Kidney glomerular epithelial cell (primary cell): ENCODE data around the gene CD320.
"Not testable (repeated sequence)": the region's sequence is repeated elsewhere in the genome, so short reads cannot be mapped to it uniquely, and the experiment has no call there.

ENCODE experiments used
- DNase-seq: peaks from one replicate; lab custom pipeline; 2025; lab: John Stamatoyannopoulos, UW

CD320 gene

DNA sequence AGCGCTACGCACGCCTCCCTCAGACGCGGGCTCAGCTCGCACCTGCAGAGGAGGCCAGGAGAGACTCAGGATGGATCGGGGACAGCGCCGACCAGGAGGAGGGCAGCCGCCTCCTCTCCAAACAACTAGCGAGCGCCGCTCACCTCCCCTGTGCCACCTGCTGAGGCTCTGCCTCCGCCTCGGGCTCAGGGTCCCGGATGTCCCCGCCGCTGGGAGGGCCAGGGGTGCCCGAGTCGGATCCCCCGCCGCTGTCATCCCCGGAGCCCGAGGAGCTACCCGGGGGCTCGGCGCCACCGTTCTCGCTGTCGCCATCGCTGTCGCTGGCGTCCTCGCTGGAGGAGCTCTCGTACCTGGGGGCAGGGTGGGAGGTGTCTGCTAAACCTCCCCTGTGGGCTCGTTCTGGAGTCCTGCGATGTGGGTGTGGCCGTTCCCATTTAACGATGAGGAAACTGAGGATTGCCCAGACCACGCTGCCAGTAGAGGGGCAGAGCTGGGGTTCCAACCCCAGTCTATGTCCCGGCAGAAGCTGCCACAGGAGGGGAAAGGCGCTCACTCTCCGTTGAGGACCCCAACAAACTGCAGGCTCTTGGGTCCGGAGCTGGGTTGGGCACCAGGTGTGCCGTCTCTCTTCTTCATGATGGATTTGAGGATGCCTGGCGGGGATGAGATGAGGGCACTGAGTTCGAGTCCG lies 25.8 kb upstream of the CD320 start:
- DNase-seq: no peak

DNA sequence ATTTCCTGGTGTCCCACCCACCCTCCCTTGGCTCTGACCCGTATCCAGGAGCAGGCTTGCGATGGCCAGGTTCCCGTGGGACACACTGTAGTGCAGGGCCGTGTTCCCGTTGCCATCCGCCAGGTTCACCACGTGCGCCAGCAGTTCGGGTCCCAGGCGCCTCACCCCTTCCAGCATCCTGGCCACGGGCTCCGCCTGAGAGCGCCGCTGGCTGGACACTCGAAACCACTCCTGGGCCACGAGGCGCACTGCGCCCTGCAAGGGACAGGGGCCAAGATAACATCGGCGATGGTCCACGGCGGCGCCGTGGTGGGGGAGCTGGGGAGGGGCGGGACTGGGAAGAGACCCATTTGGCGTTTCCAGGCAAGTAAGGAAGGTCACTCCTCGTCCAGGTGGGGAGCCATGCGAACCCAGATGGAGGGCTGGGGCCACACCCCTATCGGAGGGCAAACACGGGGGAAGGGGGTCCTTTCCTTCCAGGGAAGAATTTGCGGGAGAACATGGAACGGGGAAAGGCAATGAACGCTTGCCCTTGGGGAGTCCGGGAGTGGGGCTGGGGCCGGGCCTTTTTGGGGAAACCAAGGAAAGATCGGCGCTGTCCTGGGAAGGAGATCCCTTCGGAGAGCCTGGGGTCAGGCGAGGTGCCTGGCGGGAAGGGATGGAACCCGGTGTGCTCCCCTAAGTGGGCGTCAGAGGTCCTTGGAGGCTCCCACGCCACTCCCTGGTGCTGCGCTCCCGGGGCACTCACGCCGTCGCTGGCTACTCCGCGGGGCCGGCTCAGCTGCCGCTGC lies 25.0 kb upstream of the CD320 start:
- DNase-seq: no peak

DNA sequence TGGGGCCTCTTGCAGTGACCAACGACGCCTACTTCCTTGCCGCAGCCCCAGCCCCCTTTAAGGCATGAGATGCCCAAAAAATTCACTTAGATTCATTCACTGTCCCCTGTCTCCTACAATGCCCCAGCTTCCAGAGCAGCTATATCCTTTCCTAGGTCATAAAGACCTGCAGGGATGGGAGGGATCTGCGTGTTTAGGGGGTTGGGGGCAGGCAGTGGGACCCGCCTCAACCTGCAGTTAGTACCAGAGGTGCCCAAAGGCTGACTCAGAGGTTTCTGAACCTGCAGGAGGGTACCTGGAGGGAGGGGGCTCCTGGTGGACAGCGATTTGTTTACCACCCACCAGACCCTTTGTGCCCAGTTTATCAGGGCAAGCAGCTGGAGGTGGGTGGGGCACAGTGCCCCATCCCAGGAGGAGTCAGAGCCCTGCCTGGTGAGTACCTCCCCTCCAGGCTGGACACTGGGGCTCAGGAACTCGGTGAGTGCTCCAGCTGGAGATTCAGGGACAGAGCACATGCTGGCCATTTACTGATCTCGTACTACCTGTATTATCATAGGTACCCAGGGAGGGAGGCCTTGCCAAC lies 23.2 kb upstream of the CD320 start:
- no peak for DNase-seq

DNA sequence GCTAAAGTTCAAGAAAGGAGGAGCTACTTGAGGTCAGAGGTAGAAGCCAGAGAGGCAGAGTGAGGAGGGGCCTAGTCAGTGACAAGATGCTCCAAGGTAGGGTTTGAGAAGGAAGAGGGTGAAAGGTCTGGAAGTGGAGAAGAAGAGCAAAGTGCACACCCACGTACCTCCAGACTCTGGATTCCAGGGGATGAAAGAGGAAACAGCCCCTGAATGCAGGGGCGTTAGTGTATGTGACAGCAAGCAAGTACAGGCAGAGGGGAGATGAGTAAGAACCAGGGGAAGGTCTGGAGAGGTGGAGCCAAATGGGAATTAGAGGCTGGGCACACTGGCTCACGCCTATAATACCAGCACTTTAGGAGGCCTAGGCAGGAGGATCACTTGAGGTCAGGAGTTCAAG lies 21.8 kb upstream of the CD320 start:
- DNase-seq: no peak

DNA sequence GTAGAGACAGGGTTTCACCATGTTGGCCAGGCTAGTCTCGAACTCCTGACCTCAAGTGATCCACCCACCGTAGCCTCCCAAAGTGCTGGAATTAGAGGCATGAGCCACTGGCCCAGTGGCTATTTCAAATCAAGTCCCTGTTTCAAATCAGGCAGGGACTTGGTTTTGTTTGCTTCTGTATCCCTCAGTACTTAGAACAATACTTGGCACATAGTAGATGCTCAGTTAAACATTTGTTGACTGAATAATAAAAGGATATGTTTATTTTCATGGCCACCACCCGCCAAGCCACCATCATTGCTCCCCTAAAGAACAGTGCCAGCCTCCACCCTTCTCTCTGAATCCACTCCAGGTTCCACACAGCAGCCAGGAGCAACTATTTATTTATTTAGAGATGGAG lies 17.3 kb upstream of the CD320 start:
- no peak for DNase-seq

DNA sequence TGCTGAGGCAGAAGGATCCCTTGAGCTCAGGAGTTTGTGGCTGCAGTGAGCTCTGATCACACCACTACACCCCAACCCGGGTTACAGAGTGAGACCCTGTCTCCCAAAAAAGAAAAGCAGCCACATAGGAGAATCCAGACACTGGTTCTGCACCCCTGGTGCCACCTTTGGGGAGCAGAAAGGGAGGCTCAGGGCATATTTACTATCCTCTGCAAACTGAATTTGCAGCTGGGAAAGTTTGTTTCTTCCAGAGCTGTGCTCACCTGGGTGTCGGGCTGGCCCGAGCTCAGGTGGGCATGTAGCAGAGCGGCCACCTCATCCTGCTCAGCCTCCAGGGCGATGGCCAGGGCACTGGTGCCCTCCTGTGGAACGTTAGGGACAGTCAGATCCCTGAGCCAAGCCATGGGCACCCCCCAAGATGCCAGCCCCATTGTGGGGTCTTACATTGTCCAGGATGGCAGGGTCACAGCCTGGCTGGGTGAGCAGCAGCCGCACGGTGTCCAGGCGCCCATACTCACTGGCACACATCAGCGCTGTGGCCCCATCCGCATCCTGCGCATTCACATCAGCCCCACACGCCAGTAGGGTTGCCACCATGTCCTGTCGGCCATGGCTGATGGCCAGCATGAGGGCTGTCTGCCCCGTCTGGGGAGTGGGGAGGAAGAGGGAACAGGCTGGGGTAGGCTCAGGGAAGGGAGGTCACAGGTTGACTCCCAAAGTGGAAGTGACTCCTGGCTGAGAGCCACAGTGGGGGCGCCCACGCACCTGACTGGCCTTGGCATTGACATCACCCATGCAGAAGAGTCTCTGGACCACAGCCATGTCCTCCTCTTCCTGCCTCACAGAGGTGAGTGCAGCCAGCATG lies 16.3 kb upstream of the CD320 start:
- DNase-seq: no peak

DNA sequence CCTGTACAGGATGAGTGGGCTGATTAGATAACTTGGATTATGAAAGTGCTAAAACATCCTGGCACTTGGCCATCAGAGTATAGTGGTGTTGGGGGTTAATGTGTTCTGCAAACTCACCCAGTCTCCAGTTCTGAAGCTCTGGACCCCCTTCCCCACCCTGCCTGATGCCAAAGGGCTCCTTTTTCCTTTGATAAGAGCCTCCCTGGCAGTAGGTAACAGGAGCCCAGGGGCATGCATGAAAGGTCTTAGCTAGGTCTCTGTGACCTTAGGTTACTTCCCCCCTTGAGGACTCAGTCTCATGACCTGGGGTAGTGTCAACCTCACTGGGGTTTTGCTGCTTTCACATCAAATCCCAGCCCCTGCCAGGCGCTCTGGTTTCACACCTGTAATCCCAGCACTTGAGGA lies 15.6 kb upstream of the CD320 start:
- DNase-seq: no peak

DNA sequence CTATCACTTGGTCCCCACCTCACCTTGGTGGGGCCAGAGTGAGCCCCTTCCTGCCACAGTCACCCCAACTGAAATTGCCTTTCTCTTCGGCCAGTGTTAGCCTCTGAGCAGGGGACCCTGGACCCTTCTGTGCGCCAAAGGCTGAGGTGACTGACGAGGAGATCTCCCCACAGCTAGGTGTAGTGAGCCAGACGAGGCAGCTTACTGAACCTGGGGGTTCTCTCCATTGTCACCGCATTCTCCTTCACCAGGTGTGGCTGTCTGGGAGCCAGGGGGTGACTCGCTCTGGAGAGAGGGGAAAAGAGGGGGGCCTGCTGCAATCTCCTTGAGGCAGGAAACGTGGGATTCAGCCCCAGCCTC lies 14.5 kb upstream of the CD320 start:
- no peak for DNase-seq

DNA sequence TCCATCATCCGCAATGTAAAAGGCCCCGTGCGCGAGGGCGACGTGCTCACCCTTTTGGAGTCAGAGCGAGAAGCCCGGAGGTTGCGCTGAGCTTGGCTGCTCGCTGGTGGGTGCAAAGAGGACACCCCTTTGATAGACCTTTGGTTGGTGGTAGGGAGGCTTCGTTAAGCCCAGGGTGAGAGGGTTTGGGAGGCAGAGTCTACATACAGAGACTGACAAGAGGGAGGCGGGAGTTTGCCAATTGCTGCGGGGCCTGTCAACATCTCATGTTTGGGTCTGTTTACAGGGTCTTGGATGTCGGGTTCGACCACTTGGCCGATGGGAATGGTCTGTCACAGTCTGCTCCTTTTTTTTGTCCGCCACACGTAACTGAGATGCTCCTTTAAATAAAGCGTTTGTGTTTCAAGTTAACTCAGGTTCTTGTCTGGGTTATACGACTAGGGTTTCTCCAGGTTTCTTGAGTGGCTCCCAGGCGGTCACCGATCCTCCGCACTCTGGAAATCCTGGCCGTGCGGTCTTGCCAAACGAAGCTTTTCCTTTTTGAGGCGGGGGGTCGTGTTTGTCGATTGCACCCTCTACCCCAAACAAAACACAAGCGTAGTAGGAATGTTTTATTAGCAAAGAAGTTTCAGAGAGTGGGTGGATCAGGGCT lies 14.0 kb upstream of the CD320 start:
- DNase-seq: no peak

DNA sequence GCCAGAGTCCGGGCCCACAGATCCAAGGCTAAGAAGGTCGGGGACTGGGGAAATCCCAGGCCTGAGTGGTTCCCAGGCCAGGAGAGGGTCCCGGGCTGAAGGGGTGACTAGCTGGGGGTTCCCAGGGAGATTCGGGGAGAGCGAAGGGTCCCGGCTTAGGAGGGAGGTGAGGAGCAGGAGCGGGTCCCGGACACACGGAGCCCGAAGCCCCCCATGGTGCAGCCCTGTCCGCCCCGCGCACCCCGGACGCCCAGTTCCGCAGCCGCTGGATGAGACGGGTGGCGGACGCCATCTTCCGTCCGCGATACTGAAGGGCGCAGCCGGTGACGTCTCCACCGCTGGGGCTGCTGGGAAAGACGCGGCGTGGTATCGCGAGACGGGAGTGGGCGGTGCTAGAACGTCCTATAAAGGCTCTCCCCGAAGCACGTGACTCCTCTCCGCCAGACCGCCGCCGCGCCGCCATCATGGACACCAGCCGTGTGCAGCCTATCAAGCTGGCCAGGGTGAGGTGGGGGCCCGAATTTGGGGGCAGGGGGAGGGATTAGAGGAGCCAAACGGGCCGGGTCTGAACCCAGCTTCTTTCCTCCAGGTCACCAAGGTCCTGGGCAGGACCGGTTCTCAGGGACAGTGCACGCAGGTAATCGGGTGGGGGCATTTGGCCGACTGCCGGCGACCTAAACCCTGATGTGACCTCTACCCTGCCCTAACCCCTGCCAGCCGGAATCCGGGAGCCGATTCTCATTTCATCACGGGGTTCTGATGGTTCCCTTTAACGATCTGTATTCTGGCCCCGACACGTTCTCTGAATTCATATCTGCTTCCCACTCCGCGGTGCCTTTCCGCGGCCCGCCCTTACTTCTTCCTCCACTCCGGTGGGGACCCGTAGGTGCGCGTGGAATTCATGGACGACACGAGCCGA lies 13.2 kb upstream of the CD320 start, which contains the start of the genes NDUFA7 and RPS28:
Gene NDUFA7, minus strand, starts transcription at position 309 of the 919 bp plus-strand sequence. Its CDS starts 17 bp downstream, at position 292.
Gene RPS28, plus strand, starts transcription at position 430 of the 919 bp plus-strand sequence. Its CDS starts 35 bp downstream, at position 465.
- peak; percentile 94 for DNase-seq

DNA sequence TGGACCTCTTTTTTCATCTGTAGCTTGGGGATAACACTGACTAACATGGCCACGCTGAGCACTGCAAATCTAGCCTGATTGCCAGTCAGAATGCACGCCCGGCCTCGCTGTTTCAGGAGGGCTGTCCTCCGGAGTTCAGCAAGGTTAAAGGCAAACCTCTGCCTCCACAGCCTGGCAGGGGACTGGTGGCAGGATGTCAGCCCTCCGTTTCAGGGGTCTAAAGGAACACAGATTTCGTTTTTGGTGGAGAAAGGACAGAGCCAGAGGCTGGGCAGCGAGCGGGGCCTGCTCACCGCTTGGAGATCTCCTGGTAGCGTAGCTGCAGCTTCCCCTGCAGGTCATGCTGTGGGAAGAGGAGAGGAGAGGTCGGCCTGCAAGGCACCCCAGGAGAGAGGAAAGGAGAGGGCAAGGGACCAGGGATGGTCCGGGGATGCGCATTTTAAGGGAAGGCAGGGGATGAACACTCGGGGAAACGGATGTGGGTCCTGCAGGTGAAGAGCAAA lies 12.5 kb upstream of the CD320 start:
- DNase-seq: no peak

DNA sequence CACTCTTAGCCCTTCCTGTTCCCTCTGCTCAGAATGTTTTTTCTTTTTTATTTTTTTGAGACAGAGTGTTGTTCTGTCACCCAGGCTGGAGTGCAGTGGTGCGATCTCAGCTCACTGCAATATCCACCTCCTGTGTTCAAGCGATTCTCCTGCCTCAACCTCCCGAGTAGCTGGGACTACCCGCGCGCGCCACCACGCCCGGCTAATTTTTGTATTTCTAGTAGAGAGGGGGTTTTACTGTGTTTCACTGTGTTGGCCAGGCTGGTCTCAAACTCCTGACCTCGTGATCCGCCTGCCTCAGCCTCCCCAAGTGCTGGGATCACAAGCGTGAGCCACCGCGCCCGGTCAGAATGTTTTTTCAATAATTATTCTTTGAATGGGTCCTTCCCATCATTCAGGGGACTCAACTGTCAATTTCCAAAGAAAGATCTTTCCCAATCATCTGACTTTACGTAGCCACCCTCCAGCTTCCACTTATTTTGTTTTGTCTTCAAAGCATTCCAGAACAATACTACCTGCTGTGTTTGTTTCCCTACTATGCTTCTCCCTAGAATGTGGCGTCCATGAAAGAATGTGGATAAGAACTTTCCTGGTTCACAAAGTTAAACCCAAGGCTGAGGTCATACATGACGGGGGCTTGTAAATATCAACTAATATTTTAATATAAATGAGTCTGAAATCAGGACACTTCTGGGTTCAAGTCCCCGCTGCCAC lies 11.8 kb upstream of the CD320 start:
- DNase-seq: no peak

DNA sequence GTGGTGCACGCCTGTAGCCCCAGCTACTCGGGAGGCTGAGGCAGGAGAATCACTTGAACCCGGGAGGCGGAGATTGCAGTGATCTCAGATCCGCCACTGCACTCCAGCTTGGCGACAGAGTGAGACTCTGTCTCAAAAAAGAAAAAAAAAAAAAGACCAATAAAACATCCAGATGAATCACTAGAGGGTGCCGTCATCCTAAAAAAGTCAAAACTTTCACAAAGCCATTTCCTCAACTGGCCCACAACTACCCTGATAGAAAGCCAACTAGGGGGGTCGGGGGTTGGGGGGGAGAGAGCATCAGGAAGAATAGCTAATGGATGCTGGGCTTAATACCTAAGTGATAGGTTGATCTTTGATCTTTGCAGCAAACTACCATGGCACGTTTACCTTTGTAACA lies 10.7 kb upstream of the CD320 start:
- not testable (repeated sequence) for DNase-seq

DNA sequence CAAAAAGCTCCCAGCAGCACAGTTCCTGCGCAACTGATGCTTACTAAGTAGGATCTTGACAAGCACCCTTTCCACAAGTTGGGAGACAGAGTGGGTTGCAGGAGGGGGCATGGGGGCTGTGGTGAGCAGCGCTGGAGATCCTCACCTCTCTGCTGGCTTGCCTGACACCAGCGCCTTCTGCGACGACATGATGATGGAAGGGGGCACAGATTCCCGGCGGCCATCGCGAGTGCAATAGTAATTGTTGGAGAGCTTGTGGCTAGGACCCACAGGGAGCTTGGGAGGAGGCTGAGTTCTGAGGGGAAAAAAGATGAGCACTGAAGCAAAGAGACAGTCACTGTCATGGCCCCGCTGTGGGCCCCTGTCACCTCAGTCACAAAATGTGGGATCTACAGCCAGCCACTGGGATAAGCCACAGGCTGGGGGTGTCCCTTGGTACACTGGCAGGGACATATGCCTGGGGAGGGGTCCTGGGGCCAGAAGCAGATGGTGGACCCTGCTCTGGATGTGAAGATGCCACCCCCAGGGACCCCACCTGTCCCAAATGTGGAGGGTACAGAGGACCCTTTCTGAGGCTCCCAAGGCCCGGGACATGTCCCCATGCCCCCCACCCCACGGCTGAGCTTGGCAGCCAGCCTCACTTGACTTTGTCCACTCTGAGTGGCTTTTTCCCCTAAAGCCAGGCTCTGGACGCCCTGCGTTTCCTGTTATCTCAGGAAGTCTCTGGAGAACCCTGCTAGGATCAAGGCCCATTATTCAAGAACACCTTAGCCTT lies 8.4 kb upstream of the CD320 start:
- DNase-seq: no peak

DNA sequence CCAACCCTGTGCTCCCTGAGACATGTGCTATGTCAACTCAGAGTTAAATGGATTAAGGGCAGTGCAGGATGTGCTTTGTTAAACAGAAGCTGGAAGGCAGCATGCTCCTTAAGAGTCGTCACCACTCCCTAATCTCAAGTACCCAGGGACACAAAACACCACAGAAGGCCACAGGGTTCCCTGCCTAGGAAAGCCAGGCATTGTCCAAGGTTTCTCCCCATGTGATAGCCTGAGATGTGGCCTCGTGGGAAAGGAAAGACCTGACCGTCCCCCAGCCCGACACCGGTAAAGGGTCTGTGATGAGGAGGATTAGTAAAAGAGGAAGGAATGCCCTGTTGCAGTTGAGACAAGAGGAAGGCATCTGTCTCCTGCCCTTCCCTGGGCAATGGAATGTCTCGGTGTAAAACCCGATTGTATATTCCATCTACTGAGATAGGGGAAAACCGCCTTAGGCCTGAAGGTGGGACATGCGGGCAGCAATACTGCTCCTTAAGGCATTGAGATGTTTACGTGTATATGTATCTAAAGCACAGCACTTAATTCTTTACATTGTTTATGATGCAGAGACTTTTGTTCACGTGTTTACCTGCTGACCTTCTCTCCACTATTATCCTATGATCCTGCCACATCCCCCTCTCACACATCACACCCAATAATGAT lies 7.0 kb upstream of the CD320 start:
- not testable (repeated sequence) for DNase-seq

DNA sequence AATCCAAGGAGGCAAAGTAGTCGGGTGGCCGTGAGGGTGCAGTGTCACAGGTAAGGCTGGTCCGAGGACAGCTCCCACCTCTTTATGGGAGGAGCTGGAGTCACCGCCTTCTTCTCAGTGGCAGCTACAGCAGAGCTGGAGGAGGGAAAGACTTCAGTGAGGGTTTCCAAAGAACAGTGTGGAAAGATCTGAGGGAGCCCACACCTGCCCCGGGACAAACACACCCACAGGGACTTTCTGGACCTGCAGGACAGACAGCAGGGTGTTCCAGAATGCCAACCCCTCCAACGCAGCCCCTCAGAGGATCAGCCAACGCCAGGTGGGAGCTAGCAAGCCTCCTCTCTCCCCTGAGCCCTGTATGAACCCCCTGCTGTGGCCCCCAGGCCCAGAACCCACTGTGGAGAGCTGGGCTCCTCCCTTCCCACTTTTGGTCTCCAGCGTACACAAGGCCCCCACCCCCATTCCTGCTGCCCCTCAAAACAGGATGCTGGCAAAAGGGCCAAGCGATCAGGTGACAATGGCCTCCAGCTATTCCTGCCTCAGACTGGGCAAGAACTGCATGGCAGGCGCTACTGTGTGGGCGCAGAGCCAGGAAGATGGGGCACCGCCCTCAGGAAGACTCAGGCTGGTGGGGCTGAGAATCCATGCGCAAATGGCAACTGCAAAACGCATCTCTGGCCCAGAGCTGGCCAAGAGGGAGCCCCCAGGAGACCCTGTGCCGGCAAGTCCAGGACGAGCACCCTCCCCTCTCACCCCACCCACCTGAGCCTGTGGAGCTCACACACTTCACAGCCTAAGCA lies 3.5 kb upstream of the CD320 start:
- DNase-seq: no peak

DNA sequence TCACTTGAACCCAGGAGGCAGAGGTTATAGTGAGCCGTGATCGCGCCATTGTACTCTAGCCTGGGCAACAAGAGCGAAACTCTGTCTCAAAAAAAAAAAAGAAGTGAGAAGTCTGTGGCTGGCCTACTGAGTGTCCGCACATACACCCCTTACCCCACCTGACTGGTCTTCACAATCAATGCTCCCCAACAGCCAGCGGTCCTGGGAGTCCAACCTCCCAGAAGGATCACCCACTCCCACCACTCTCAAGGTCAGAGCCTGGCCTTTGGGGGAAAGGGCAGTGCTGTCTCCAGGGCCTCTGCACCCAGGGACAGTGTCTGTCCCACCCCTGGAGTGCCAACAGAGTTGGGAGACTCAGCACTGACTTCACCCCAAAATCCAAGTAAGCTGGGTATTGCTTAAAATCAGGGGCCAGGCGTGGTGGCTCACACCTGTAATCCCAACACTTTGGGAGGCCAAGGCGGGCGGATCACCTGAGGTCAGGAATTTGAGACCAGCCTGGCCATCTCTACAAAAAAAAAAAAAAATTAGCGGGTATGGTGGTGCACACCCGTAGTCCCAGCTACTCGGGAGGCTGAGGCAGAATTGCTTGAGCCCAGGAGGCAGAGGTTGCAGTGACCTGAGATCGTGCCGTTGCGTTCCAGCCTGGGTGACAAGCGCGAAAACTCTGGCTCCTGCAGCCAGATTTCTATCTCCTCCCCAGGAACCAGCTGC lies 2.3 kb upstream of the CD320 start:
- no peak for DNase-seq
